ENCODE measurements around the gene EXD2.

DNA sequence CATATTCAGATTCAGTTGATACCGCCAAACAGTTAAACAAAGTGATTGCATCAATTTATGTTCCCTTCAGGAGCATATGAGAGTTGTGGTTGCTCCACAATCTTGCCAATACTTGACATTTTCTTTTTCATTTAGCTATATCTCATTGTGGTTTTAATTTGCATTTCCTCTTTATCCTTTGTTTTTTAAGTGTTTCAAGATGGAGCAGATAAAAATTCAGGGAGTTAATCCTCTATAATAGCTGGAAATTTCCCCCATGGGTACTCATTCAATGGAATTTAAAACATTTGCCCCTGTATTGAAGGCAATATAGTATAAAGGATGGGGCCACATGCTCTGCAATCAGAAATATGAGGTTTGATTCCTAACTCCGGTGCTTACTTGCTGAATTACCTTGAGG lies 1.1 kb upstream of the EXD2 start:
- TF ChIP-seq, protein P1, sequence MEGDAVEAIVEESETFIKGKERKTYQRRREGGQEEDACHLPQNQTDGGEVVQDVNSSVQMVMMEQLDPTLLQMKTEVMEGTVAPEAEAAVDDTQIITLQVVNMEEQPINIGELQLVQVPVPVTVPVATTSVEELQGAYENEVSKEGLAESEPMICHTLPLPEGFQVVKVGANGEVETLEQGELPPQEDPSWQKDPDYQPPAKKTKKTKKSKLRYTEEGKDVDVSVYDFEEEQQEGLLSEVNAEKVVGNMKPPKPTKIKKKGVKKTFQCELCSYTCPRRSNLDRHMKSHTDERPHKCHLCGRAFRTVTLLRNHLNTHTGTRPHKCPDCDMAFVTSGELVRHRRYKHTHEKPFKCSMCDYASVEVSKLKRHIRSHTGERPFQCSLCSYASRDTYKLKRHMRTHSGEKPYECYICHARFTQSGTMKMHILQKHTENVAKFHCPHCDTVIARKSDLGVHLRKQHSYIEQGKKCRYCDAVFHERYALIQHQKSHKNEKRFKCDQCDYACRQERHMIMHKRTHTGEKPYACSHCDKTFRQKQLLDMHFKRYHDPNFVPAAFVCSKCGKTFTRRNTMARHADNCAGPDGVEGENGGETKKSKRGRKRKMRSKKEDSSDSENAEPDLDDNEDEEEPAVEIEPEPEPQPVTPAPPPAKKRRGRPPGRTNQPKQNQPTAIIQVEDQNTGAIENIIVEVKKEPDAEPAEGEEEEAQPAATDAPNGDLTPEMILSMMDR (IDR thresholded peaks at IDR 0.05), result no peak
- TF ChIP-seq, protein P2, sequence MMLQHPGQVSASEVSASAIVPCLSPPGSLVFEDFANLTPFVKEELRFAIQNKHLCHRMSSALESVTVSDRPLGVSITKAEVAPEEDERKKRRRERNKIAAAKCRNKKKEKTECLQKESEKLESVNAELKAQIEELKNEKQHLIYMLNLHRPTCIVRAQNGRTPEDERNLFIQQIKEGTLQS (CRISPR knock-in tag; conservative IDR thresholded peaks at IDR 0.05), result no peak
- TF ChIP-seq, protein P3, sequence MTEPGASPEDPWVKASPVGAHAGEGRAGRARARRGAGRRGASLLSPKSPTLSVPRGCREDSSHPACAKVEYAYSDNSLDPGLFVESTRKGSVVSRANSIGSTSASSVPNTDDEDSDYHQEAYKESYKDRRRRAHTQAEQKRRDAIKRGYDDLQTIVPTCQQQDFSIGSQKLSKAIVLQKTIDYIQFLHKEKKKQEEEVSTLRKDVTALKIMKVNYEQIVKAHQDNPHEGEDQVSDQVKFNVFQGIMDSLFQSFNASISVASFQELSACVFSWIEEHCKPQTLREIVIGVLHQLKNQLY (CRISPR knock-in tag; IDR thresholded peaks at IDR 0.05), result no peak
- no peak for TF ChIP-seq ZNF121 (CRISPR knock-in tag; IDR thresholded peaks at IDR 0.05)
